Epidermal melanocyte (primary cell): ENCODE measurements around the gene SERPINA5.
"Not testable (repeated sequence)": the region's sequence is repeated elsewhere in the genome, so short reads cannot be mapped to it uniquely, and the experiment has no call there.

Experiments used
- DNase-seq: peaks from one replicate; pipeline ENCODE4 v3.0.0; 2011; ENCODE audit warnings: low spot score; ENCODE audit not compliant: insufficient read length

SERPINA5 gene

GRCh38 chr14:94598816-94599655, 17.8 kb downstream of the SERPINA5 start:
- no peak for DNase-seq

- DNase-seq, result no peak
Observed at GRCh38 chr14:94599656-94600004, 18.4 kb downstream of the SERPINA5 start.

DNA sequence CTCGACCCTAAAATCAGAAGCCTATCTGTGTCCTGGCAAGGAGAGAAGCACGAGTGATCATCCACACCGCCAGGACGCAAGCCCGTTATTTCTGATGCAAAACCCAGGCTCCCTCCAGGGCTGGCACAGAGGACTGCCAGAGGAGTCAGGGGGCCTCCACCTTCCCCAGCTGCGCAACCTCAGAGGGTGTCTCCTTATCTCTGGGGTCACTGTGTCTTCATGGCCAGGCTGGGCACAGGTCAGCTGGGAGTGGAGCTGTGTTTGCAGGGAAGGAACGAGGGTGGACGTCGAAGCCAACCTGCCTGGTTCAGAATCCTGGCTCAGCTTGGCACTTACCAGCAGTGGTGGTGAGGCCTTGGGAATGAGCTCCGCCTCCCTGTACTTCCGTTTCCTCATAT, 18.9 kb downstream of the SERPINA5 start:
- no peak for DNase-seq

GRCh38 chr14:94601884-94602391, 20.7 kb downstream of the SERPINA5 start:
- no peak for DNase-seq

DNA sequence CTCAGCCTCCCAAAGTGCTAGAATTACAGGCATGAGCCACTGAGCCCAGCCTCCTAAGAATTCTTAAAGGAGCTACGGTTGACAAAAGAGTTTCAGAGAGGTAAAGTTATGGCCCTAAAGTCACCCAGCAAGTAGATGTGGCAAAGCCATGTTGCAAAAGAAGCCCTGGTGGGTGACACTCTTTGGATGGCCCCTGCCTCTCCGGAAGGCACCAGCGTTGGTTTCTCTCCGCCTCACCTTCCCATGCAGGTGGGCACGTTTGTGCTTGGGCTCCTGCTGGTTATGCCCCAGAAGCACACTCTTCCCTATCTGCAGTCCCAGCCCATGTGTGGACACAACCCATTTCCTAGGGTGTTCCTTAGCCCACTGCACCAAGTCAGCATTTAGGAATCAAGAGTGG, 21.5 kb downstream of the SERPINA5 start:
- DNase-seq, result no peak

DNA sequence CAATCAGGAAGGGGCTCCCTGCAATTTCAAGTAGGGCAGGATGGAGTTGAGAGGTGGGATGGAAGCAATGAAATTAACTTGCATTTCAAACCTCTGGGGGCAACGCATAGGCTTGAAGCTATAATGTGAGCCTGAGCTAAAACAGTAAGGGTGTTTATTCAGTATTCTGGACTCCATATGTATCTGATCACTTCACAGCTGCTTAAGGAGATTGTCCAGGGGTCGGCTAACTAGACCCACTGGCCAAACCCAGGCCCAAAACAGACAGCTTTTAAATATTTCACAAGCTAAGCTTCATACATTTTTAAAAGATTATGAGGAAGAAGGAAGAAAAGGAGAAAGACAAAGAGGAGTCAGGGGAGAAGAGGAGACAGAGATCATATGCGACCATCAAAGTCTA, 24.1 kb downstream of the SERPINA5 start:
- no peak for DNase-seq

DNA sequence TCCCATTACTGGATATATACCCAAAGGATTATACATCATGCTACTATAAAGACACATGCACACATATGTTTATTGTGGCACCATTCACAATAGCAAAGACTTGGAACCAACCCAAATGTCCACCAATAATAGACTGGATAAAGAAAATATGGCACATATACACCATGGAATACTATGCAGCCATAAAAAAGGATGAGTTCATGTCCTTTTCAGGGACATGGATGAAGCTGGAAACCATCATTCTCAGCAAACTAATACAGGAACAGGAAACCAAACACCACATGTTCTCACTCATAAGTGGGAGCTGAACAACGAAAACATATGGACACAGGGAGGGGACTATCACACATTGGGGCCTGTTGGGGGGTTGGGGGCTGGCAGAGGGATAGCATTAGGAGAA, 27.7 kb downstream of the SERPINA5 start:
- DNase-seq, result not testable (repeated sequence)

GRCh38 chr14:94611179-94611578, 30.0 kb downstream of the SERPINA5 start:
- DNase-seq, result no peak

GRCh38 chr14:94612174-94612573, 30.9 kb downstream of the SERPINA5 start, which contains the start of gene SERPINA3:
TSS of gene SERPINA3 (plus strand) at chr14:94612391. CDS start at chr14:94614442, 2,051 bp downstream.
- DNase-seq, result no peak

DNA sequence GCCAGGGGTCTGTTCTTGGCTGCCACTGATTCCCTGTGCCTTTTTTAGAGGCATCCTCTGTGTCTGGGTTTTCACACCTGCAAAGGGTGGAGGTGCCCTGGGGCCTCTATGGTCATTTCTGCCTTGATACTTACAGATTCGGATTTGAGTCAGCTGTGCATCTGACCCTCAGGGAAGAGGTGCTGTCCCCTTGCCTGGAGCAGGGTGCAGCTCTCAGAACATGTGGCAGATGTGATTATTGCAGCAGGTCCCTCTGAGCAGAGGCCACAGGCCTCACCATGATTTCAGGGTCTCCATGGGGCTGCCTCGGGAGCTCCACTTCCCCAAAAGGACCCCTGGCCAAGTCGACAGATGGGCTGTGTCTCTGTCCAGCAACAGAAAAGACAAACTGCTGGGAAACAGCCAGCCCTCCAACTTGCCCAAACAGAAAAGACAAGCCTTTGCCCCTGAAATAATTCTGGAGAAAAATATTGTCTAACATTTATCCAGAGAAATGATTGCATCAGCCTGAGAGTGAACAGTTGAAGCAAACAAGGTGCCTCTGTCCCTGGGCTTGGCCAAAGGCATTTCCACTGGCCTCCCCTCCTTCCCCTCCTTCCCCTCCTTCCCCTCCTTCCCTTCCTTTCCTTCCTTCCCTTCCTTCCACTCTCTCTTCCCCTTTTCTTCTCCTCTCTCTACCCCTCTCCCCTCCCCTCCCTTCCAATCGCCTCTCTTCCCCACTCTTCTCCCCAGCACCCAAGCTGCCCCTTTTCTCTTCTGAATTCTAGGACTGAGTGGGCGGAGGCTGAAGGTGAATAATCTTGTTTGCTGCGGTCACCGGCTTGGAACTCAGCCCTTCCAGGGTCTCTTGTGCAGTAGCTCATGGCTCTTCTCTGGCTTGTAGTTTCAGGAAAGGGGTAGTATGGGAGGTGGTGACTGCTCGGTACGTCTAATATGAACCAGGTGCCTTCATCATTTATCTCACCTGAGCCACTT, 31.6 kb downstream of the SERPINA5 start:
- DNase-seq, result no peak

- no peak for DNase-seq
Observed at GRCh38 chr14:94613720-94614644, 32.8 kb downstream of the SERPINA5 start.

DNA sequence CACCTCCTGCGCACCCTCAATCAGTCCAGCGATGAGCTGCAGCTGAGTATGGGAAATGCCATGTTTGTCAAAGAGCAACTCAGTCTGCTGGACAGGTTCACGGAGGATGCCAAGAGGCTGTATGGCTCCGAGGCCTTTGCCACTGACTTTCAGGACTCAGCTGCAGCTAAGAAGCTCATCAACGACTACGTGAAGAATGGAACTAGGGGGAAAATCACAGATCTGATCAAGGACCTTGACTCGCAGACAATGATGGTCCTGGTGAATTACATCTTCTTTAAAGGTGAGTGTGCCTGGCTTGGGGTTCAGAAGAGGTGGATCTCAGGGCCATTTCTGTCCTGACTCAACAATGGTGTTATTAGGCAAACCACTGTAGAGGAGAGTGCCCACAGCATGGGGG, 33.6 kb downstream of the SERPINA5 start:
- DNase-seq, result no peak

GRCh38 chr14:94615254-94615653, 34.0 kb downstream of the SERPINA5 start:
- no peak for DNase-seq

- DNase-seq, result no peak
Observed at GRCh38 chr14:94615823-94616570, 34.8 kb downstream of the SERPINA5 start.

- no peak for DNase-seq
Observed at GRCh38 chr14:94617366-94617941, 36.2 kb downstream of the SERPINA5 start.

DNA sequence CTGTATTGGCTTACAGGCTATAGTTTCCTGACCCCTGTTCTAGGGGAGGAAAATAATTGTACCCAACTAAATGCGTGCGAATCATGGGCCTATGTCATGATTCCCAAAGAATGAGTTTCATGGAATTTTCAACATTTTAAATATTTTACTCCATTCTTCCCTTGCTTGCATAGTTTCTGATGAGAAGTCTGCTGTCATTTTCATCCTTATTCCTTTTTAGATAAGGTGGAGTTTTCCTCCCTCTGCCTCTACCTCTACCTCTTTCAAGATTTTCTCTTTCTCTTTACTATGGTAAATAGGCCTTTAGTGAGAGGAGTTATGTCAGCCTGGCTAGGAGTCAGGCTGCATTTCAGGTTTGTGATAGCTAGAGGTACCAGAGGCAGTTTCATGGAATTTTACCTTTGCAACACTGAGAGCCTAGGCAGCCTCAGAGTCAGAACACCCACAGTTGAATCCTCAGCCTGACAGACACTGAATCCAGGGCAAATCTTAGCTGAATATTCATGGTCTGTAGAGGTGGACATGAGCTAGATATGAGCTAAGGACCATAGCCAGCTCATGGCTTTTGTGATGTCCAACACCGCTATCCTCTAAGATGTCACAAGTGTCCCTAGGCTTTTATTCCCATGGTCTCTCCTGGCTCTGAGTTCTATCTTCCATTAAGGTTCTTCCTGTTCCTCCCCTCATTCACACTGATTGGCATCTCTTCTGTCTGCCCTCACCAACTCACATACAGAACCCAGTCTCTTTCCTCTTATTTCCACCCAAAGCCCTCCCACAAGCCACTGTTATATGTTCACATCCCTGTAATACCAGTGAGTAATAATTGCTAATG, 37.0 kb downstream of the SERPINA5 start:
- DNase-seq, result no peak

GRCh38 chr14:94619297-94619696, 38.1 kb downstream of the SERPINA5 start:
- DNase-seq, result no peak

DNA sequence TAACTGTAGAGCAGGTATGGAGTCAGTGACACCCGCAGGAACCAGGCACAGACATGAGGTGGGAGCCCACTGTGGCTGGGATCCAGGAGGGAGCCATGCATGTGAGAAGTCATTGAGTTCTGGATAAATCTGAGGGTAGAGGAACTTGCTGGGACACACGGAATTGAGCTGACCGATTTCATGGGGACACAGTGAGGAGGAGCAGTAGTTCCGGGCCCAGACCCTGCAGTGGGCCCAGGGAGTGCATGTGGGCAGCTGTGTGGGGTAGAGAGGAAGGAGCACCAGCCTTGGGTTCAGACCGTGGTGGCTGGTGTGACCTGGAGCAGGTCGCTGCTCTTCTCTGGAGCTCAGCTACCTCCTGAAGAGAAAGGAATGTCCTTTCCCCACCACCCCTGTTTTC, 39.4 kb downstream of the SERPINA5 start:
- DNase-seq, result no peak
